ENCODE results near the gene AOPEP.
"Not testable (repeated sequence)": the region's sequence is repeated elsewhere in the genome, so short reads cannot be mapped to it uniquely, and the experiment has no call there.

The AOPEP gene

DNA sequence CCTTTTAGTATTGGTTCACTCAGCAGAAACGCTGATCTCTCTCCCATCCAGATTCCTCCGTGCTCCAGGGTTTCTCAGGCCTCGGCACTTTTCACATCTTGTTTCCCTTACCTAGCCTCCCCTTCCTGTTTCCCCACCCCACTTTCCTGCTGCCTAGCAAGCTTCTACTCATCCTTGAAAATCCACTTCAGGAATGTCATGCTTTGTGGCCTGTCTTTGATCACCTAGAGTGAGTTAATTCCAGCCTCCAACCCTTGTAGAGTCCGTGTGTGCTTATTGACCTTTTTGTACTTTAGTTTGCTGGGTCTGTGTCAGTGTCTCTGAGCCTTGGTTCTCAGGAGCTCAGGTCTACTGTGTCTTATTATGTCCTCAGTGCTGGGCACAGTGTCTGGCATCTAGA, 116.6 kb downstream of the AOPEP start:
- FAIRE-seq, result no peak
- DNase-seq (ENCODE audit: low spot score), result no peak

DNA sequence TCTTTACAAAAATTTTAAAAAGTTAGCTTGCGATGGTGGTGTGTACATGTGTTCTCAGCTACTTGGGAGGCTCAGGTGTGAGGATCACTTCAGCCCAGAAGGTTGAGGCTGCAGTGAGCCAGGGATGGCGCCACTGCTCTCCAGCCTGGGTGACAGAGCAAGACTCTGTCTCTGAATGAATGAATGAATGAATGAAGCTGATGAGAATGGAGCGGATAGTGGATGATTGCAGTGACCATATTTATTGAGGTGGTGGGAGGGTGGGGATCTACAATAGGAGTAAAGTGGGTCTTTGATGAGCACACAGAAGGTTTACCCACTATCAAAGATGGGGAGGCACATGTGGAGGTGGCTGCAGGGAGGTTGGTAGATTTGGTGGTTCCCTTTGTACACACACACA, 120.2 kb downstream of the AOPEP start:
- no peak for FAIRE-seq
- DNase-seq (ENCODE audit: low spot score), result no peak

DNA sequence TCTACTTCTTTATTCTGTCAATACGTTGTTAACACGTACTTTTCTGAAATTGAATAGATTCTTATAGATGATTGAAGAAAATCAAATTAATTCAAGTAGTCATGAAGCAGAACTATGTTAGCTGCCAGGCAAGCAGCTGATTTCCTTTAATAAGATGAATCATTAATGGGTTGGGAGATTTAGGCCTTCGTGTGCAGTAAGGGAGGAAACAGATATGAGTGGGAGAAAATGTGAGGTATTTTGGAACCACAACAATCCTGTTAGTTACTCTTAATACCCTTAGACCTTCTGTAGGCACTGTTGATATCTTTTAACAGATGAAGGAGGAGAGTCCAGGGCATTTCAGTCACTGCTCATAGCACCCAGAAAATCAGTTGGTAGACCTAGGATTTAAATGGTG, 121.0 kb downstream of the AOPEP start:
- peak; percentile 91 for FAIRE-seq
- peak; percentile 61 for DNase-seq (ENCODE audit: low spot score)

DNA sequence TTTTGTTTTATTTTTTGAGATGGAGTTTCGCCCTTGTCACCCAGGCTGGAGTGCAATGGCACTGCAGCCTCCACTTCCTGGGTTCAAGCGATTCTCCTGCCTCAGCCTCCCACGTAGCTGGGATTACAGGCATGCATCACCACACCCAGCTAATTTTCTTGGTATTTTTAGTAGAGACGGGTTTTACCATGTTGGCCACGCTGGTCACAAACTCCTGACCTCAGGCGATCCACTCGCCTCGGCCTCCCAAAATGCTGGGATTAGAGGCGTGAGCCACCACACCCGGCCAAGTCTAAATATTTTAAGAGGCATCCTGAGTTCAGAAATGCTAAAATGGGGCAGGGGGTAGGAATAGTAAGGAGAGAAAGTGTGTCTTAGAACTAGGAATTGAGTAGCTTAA, 122.3 kb downstream of the AOPEP start:
- FAIRE-seq, result not testable (repeated sequence)

DNA sequence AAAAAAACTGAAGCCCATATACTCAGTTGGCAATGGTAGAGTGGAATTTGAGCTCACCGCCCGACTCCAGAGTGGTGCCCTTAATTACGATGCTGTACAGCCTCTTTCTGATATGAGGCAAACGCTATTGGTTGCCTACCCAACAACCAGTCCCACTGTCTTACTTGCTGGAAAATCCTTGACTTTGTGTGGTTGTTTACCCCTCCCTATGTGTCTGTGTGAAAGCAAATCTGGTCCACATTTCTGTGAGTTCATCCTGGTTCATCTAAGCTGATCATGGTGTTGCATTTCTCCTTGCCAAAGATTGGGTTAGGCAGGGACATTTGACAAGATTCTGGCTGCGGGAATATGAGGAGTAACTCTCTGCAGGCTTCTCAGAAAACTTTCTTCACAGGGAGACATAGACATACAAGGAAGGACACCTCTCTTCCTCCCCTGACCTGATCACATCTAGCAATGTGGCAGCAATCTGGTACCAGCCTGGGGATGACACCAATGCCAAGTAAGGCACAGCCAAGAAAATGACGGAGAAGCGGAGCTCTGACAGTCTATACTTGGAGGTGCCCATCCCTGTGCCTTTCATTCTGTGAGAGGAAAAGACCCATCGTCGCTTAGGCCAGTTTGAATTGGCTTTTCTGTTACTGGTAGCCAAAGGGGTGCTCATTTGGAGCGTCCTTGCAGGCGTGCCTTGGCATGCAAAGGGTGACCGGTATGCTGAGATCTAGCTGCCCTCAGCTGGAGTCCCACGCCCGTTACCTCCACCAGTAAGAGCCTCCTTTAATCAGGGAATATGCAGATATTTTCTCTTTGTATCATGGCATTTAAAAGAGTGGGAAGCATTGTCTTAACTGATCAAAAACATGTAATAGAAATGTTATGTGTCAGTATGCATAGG, 124.3 kb downstream of the AOPEP start:
- FAIRE-seq (no peak), DNase-seq (ENCODE audit: low spot score) (no peak)

More for the DNA sequence above, 122.3 kb downstream of the AOPEP start:
- DNase-seq (ENCODE audit: low spot score), result not testable (repeated sequence)

DNA sequence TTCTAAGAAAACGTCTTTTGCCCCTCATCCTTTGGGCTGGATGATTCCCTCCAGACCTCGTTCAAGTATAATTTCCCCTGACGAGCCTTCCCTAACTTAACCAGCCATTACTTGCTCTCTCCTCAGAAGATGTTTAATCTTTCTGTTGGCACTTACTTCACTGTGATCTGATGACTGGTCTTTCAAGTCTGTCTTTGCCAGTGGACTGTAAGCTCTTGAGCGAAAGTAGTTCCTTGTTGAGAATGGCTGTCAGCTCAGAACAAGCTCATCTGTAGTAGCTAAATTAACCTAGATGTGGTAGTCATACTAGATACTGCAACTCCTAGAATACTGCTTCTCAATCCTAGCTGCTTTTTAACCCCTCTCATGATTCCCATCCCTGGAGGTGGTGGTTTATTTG, 125.0 kb downstream of the AOPEP start:
- FAIRE-seq, result no peak
- DNase-seq (ENCODE audit: low spot score), result no peak

DNA sequence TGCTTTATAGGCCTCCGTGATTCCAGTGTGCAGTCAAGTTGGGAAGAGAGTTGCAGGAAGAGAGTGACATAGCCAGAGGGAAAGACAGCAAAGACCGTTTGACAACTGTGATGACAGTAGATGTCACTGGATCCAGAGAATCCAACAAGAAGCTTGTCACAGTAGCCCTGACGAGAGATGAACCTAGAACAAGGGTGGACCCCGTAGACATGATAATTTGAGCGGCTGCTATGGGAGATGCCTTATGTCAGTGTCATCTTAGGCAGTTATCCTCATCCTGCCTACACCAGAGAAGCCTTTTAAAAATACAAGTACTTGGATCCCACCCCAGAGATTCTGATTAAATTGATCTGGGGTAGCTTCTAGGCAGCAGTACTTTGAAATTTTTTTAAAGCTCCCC, 125.4 kb downstream of the AOPEP start:
- no peak for FAIRE-seq
- DNase-seq (ENCODE audit: low spot score), result no peak

DNA sequence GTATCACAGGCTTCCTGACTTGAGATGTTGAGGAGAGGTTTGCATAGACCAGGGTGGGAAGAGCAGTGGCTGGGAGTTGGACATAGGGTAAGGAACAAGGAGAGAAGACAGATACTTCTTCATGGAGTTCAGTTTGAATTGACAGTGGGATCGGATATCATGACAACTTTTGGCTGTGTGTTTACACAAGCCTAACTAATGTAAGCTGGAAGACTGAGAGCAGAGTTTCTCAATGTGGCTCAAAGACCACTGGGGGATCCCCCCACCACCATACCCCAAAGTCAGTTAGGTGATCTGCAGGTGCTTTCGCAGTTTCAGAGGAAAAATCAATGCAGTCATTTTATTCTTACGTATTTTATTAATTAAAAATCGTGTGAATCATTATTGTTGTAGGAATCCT, 125.9 kb downstream of the AOPEP start:
- DNase-seq (ENCODE audit: low spot score) (no peak), FAIRE-seq (no peak)

DNA sequence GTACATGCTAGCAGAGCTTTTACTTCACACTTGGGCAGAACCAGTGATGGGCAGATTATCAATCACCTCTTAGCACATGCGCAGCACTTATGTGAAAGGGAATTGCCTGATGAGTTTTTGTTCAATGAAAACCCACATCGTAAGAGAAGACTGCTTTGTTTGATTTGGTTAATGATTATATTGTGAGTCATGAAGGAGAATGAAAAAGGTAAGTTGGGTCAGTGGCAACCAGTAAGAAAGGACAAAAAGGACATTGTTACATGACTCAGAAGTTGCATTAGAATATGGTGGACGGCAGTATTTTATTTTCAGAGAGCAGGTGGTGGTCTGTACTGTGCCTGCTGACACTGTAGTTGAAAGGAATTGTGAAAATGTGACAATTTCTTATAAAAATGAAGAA, 127.4 kb downstream of the AOPEP start:
- peak; percentile 95 for FAIRE-seq

DNA sequence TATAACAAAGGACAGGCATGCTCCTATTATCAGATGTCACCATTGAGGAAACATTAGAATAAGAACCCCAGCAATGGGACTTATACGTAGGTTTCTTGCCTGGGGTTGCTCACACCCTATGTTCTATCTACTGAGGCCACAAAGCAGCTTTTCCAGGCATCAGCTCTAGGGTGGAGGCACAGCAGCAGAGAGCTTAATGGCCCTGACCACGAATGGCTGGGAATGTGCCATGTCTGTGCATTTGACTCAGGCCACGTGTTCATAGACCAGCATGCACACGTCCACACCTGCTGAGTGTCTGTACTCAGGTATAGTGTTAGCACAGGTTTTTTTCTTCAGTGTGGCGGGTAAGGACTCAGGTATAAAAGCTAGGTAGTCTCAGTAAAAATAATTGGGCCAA, 129.4 kb downstream of the AOPEP start:
- no peak for DNase-seq (ENCODE audit: low spot score)
- FAIRE-seq, result no peak

More for the DNA sequence above, 127.4 kb downstream of the AOPEP start:
- peak; percentile 86 for DNase-seq (ENCODE audit: low spot score)

DNA sequence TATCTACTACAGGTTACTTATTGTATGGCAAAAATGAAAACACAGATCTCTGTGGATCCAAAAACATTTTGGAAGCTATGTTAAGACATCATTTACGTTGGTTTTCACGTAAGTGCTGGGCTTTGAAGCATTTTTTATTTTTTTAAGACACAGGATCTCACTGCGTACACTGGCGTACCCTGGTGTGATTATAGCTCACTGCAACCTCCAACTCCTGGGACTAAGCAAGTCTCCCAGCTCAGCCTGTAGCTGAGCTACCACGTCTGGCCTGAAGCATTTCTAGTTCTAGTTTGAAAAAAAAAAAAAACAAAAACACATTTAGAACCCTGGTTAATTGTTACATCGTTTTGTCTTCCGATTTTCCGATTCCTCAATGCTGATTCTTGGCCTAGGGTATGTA, 131.3 kb downstream of the AOPEP start:
- FAIRE-seq (no peak), DNase-seq (ENCODE audit: low spot score) (no peak)

DNA sequence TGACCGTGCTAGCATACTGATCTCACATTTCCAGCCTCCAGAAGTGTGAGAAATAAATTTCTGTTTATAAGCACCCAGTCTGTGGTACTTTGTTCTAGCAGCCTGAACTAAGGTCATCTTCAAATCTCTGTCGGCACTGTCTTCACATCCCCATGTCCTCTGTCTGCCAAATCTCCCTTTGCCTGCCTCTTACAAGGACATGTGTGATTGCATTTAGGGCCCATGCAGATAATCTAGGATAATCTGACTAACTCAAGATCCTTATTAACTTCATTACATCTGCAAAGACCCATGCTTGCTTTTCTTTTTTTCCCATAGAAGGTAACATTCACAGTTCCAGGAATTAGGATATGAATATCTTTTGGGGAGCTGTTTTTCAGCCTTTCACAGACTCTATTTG, 132.7 kb downstream of the AOPEP start:
- FAIRE-seq (no peak), DNase-seq (ENCODE audit: low spot score) (no peak)

DNA sequence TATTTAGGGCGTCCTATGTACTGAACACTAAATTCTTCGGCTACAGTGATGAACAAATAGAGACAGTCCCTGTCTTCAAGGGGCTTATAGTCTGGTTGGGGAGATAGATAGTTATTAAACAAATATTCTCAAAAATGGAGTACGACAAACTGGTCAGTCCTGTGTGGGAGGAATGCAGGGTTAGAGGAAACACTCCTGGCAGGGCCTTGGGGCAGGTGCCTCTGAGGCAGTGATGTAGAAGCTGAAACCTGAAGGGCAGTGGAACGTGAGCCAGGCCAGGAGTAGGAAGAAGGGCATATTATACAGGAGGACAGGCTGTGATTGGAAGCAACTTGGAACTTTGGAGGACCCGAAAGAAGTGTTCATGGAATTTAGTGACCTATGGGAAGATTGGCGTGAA, 133.4 kb downstream of the AOPEP start:
- FAIRE-seq (no peak), DNase-seq (ENCODE audit: low spot score) (no peak)

DNA sequence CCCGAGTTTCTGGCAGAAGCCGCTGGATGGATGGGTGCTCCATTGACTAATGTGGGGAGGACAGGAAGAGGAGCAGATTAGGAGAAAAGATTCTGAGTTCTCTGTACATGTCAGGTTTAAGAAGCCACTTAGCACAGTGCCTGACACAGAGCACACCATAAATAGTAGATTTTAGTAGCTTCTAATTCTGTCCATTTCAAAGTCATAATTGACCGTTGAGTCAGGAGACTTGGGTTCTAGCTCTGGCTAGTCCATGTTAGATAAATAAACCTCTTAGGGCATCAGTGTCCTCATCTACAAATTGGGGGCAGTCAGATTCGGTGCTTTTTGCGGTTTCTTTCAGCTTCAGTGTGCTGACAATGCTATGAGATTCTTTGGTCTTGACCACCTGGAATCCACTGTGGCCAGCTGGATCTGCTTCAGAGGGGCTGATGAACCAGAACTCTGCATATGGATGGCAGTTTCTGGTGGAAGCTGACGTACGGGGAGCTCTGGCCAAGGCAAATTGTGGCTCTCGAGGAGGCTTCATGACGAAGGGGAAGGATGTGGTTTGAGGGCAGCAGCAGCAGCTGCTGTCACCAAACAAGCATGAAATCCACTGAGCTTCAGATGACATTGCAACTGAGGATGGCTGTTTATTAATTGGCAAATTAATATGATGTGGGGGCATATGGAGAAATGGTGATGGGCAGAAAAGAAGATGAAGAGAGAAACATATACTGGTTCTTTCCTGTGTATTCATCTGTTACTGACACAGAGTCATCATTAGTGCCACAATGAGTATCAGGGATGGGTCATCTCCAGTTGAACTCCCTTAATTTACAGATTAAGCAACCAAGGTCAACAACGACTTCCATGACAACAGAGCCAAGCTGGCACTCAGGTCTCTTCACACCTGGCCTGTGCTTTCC, 134.4 kb downstream of the AOPEP start:
- peak; percentile 98 for DNase-seq (ENCODE audit: low spot score)
- peak; percentile 95 for FAIRE-seq

DNA sequence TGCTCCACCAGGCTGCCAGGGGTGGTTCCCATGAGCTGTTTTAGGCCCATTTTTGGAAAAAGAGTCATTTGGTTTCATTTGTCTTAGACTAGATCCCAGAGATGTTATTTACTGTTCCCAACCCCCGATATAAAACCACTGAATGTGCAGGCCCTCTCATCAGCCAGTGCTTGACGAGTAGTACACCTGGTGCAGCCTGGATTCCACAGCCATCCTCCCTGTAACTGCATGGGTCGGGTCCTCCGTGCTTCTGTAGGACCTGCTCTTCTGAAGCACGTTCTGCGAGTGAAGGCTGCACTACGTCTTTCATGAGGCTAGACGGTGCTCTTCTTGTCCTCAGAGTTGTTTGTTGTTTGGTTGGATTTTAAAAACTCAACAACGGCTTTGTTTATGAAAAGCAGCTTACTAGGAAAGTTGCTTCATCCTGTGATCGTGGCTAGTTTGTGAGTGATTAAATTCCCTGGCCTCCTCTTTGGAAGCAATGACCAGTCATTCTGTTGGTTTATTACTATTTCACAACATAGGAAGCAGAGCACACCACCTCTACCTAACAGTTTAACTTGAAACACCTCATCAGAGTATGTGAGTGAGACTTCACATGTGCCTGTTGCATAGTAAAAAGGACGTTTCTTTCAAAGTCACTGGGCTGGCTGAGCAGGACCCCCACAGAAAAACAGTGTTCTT, 135.2 kb downstream of the AOPEP start:
- FAIRE-seq (no peak), DNase-seq (ENCODE audit: low spot score) (peak; percentile 67)

DNA sequence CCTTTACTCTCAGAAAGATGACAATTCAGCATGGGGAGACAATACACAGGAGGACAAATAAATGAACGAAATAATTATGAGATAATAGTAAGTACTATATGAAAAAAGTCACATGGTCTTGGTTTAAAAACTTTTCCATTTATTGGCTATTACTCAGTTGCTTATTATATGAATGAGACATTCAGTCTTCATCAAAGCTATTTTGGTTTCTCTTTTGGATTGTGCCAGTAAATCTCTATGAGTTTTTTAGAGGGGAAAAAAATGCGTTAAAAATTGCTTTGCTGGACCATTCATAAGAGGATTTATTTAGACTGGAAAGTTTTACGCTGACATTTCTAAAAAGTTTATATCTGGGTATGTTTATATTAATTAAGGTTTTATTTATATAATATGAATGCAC, 137.7 kb downstream of the AOPEP start:
- no peak for DNase-seq (ENCODE audit: low spot score)
- no peak for FAIRE-seq

DNA sequence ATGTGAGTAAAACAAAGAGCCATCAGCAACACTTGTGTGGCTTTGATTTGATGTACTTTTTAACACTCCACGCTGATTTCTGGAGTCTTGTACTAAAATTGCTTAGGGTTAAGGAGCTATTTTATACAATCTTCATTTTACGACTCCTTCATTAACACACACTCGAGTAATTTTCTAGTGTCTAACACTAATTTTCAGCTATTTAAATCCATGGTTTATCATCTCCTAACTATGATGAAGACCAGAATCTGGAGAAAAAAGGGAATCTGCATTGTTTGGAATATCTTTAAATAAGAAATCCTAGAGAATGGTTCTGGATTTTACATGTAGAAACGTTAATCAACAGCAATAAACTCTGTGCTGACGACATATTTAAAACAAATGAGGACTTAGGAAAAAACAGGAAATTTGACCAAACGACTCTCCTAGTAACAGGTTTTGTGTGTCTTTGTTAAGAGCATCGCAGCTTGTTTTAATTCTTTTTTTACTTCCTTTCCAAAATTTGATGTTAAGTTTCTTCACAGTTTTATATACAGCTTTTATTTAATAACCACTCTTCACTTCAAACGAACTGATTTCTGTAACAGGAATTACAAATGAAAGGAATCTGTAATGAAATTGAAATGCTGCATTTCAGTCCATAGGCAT, 138.5 kb downstream of the AOPEP start:
- DNase-seq (ENCODE audit: low spot score) (no peak), FAIRE-seq (no peak)

DNA sequence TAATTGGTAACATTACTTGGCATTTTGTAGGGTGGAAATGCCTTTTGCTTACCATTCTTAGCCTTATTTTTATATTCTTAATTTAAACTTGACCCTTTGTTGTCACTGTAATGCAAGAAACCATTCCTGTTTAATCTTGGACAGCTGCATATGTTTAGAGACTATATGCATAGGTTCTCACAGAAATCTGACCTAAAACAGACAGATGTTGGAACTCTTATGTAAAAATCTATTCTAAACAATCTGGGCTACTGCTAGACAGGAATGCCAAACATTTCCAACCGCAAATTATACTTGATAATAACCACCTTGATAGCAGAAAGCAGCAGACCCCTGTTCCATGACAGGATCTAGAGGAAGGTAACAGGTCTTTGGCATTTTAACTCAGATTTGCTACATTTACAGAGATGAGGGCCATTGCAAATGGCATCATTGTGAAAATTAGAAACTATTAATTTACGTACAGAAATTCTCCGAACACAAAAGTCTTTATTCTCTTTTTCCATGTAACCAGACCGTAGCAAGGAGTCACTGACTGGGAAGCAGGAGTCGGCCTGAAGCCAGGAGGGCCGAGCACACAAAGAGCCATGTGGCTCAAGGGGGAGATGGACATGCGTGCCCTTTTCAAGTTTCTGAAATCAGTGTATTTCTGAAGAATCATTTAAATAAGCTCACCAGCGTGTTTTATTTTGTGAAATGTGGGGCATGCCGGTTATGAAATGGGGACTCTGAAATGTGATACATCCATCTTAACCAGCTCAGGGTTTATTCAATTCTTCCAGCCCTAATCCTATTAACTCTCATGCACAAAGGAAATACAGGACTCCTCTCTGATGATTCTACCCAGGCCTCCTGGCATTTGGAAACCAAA, 139.3 kb downstream of the AOPEP start:
- FAIRE-seq, result no peak
- no peak for DNase-seq (ENCODE audit: low spot score)

DNA sequence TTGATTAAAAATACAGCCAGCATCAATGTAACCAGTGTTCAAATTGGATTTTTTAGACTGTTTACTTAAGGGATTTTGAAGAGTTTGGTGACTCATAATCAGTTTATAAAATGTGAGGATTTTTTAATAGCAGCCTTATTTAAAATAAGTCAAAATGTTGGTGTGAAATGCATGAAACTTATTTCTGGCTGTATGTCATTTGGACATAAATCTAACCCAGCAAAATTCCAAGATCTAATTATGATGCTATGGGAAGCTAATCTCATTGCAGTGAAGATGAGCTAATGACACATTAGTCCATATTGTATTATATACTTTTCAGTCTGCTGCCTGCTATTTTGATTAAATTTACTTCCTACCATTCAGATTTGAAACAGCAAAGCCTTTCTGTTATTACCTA, 140.3 kb downstream of the AOPEP start:
- FAIRE-seq, result no peak
- no peak for DNase-seq (ENCODE audit: low spot score)

DNA sequence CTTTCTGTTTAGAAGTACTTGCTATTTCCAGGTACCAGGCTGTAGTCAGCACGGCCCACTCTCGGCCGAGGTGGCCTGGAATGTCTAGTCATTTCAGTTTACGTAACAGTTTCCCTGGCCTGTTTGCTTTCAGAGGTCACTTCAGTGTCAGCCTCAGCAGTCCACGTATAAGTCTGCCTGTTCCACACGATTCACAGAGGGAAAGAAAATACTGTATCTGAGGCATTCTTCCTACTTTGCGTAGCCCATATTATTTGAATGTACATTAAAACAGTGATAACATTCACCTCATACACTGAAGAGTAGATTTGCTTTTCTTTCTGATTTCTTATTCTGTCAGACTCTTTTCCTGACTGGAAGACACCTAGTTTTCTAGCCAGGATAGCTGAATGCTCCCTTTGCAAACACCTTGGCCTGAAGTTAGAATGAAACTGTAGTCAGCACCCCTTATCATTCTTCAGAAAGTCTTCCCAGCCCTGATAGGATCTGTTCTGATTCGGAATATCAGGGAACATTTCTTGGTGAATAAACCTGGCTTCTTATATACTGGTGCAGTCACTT, 140.9 kb downstream of the AOPEP start:
- FAIRE-seq (peak; percentile 93), DNase-seq (ENCODE audit: low spot score) (peak; percentile 91)
